ENCODE data around the gene VAX1.

DNA sequence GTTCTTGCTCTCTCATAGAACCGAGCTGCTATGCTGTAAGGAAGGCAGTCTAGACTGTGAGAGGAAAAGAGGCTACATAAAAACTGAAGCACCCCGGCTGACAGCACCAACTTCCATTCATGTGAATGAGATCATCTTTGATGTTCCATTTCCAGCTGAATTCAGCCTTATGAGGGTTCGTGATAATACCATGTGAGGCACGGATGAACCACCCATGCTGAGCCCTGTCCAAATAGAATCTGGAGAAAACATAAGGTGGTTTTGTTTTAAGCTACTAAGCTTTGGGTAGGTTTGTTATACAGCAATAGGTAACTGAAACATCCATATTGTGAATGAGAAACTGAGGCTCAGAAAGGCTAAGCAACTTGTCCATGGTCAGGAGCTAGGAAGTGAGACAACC lies 6.9 kb upstream of the VAX1 start:
- TF ChIP-seq, protein P1, sequence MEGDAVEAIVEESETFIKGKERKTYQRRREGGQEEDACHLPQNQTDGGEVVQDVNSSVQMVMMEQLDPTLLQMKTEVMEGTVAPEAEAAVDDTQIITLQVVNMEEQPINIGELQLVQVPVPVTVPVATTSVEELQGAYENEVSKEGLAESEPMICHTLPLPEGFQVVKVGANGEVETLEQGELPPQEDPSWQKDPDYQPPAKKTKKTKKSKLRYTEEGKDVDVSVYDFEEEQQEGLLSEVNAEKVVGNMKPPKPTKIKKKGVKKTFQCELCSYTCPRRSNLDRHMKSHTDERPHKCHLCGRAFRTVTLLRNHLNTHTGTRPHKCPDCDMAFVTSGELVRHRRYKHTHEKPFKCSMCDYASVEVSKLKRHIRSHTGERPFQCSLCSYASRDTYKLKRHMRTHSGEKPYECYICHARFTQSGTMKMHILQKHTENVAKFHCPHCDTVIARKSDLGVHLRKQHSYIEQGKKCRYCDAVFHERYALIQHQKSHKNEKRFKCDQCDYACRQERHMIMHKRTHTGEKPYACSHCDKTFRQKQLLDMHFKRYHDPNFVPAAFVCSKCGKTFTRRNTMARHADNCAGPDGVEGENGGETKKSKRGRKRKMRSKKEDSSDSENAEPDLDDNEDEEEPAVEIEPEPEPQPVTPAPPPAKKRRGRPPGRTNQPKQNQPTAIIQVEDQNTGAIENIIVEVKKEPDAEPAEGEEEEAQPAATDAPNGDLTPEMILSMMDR (IDR thresholded peaks at IDR 0.05 in 2 of 3, conservative IDR thresholded peaks at IDR 0.05 in 1 of 3; ENCODE audit: borderline replicate concordance in 1 of 3, insufficient read depth in 1 of 3, low read depth in 2 of 3, low read length in 2 of 3) = no peak
- TF ChIP-seq, protein P2, sequence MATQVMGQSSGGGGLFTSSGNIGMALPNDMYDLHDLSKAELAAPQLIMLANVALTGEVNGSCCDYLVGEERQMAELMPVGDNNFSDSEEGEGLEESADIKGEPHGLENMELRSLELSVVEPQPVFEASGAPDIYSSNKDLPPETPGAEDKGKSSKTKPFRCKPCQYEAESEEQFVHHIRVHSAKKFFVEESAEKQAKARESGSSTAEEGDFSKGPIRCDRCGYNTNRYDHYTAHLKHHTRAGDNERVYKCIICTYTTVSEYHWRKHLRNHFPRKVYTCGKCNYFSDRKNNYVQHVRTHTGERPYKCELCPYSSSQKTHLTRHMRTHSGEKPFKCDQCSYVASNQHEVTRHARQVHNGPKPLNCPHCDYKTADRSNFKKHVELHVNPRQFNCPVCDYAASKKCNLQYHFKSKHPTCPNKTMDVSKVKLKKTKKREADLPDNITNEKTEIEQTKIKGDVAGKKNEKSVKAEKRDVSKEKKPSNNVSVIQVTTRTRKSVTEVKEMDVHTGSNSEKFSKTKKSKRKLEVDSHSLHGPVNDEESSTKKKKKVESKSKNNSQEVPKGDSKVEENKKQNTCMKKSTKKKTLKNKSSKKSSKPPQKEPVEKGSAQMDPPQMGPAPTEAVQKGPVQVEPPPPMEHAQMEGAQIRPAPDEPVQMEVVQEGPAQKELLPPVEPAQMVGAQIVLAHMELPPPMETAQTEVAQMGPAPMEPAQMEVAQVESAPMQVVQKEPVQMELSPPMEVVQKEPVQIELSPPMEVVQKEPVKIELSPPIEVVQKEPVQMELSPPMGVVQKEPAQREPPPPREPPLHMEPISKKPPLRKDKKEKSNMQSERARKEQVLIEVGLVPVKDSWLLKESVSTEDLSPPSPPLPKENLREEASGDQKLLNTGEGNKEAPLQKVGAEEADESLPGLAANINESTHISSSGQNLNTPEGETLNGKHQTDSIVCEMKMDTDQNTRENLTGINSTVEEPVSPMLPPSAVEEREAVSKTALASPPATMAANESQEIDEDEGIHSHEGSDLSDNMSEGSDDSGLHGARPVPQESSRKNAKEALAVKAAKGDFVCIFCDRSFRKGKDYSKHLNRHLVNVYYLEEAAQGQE (IDR thresholded peaks at IDR 0.05; ENCODE audit: low read depth) = no peak
- TF ChIP-seq EGR1 (IDR thresholded peaks at IDR 0.05; ENCODE audit: low read depth) (no peak), ZNF274 (IDR thresholded peaks at IDR 0.05; ENCODE audit: low read depth, low read length) (no peak), POLR2A (IDR thresholded peaks at IDR 0.05; ENCODE audit: borderline replicate concordance, extremely low read depth, insufficient read depth, insufficient read length) (no peak), EZH2 (IDR thresholded peaks at IDR 0.05) (no peak), CBX3 (IDR thresholded peaks at IDR 0.05; ENCODE audit: low read depth) (no peak), EZH2phosphoT487 (IDR thresholded peaks at IDR 0.05; ENCODE audit: borderline replicate concordance) (no peak), TCF7L2 (IDR thresholded peaks at IDR 0.05; ENCODE audit: borderline replicate concordance, extremely low read depth, insufficient read depth, insufficient read length) (no peak), RAD21 (IDR thresholded peaks at IDR 0.05; ENCODE audit: low read depth) (no peak), POLR2AphosphoS5 (IDR thresholded peaks at IDR 0.05; ENCODE audit: low read depth, low read length) (no peak)
- TF ChIP-seq, protein P3, sequence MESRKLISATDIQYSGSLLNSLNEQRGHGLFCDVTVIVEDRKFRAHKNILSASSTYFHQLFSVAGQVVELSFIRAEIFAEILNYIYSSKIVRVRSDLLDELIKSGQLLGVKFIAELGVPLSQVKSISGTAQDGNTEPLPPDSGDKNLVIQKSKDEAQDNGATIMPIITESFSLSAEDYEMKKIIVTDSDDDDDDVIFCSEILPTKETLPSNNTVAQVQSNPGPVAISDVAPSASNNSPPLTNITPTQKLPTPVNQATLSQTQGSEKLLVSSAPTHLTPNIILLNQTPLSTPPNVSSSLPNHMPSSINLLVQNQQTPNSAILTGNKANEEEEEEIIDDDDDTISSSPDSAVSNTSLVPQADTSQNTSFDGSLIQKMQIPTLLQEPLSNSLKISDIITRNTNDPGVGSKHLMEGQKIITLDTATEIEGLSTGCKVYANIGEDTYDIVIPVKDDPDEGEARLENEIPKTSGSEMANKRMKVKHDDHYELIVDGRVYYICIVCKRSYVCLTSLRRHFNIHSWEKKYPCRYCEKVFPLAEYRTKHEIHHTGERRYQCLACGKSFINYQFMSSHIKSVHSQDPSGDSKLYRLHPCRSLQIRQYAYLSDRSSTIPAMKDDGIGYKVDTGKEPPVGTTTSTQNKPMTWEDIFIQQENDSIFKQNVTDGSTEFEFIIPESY (IDR thresholded peaks at IDR 0.05; ENCODE audit: extremely low read depth, insufficient replicate concordance, low read length) = no peak

Data from HCT116 (cell line).